GM21529 (cell line): ENCODE measurements around the gene HEATR3.
"Not testable (repeated sequence)": the region's sequence is repeated elsewhere in the genome, so short reads cannot be mapped to it uniquely, and the experiment has no call there.

Experiments used
- ATAC-seq: cut with Tn5 transposase; IDR thresholded peaks from one replicate; pipeline ENCODE4 v1.9.1; 2021; ENCODE audit not compliant: unreplicated experiment

HEATR3 gene

DNA sequence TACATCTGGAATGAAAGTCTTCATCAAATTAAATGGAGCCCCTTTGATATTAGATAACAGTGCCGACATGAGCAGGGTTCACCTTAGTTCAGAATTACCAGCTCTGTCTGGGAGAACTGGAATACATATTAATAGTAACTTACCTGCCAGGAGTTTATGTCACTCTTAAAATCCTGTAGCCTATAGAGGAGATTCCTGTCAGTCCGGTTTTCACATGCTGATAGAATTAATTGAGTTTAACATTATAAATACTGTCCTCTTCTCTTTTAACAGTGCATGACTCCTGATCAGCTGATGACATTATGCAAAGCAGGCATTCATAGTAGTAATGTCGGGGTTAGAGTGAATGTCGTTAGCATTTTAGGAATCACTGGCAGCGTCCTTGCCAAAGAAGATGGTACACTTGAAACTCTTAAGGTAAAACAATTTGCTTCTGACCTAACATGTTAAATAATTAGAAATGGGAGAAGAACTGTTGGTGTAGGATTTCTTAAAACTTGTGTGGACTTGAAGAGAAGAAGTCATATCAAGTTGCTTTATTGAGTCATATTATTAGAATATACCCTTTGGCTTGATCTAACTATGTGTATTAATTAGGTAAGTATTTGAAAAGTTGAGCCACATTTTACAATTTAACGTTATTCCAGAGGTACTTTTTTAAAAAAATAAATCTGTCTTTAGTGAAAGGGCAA lies 34.3 kb downstream of the HEATR3 start:
- no peak for ATAC-seq

DNA sequence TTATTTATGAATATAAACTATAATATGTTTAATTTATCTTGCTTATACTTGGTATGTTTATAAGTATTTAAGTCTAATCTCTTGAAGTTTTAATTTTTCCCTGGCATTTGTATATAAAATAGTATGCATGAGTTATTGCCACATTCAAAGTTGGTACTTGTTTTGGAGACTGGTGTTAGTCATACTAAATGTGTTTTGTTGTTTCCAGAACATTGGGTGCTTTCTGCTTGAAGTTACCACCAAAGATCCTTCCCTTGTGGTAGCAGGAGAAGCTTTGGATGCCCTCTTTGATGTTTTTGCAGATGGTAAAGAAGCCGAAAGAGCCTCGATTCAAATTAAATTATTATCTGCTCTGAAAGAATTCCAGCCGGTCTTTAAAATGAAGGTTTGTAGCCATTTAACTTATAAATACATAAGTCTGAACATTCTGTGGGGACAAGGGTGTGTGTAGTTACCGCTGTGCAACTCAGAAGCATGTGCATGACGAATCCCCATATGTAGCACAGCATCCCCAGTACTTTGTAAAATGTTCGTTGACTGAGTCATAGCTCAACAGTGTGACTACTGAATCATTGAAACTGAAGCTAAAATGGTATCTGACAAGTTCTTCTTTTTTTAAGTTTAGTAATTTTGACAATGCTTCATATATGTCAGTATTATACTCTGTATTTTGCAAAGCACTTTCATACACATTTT lies 36.4 kb downstream of the HEATR3 start:
- peak; percentile 80 for ATAC-seq

DNA sequence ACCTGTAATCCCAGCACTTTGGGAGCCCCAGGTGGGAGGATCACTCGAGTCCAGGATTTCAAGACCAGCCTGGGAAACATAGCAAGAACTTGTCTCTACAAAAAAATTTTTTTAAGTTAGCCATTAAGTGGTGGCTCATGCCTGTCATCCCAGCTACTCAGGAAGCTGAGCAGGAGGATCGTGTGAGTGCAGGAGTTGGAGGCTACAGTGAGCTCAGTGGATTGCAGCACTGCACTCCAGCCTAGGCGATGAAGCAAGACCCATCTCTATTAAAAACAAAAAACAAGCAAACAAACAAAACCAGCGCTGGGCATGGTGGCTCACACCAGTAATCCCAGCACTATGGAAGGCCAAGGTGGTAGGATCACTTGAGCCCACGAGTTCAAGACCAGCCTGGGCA lies 38.0 kb downstream of the HEATR3 start:
- ATAC-seq = no peak

DNA sequence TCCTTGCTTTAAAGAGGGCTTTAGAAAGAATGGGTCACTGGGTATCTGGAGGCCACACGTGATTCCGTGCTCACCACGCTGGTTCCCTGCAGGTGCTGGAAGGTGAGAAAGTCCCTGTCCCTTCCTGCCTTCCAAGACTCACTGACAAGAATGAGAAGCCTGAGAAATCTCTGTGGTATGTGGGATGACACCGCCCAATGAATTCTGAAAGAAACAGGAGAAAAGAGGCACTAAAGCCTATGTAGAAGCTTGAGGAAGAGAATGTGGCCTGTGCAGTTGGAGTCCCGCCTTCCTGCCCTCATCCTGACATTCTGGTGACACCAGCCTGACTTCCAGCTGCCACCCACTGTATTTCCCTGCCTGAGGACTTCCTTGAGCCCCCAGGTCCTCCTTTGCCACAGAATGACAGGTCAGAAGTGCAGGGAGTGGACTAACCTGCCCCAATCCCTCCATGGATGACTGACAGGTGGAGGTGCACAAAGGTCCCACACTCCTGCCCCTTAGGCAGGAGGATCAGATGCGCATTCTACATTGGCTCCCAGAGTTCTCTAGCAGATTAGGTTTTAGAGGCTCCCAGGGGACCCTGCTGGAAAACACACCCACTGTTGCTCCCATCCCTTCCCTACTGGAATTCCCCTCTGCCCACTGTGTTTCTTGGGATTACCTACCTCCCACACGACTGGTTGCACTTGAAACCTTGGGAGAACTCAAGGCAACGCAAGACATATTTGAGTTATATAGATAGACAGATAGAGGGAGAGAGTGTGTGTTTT lies 48.8 kb downstream of the HEATR3 start:
- no peak for ATAC-seq

DNA sequence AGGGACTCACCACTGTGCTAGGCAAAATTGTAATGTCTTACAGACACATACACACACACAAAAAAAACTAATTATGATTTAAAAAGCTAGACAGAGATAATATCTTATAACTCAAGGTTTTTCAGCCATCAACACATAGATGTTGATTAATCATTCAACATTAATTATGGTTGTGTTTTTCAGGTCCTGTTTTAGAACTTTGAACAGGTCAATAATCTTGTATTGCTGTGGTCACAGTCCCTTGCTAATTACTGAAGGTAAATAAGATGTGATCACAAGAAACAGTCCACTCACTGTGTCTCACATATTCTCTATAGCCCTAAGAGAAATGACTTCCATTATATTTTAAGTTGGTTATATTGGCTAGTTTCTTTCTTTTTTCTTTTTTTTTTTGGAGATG lies 54.9 kb downstream of the HEATR3 start:
- no peak for ATAC-seq

DNA sequence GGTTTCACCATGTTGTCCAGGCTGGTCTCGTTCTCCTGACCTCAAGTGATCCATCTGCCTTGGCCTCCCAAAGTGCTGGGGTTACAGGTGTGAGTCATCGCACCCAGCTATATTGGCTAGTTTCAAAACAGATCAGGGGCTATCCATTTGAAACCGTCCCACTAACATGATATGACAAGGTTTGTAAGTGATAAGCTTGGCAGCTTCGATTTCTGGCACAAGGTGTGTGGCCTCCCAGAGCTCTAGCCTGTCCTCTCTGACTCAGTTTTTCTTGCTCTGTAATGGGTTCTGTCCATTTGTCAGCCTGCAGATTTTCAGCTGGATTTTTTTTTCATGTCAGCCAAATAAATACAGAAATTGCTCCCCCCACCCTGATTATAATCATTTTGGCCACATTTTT lies 55.5 kb downstream of the HEATR3 start:
- ATAC-seq = peak; percentile 65

DNA sequence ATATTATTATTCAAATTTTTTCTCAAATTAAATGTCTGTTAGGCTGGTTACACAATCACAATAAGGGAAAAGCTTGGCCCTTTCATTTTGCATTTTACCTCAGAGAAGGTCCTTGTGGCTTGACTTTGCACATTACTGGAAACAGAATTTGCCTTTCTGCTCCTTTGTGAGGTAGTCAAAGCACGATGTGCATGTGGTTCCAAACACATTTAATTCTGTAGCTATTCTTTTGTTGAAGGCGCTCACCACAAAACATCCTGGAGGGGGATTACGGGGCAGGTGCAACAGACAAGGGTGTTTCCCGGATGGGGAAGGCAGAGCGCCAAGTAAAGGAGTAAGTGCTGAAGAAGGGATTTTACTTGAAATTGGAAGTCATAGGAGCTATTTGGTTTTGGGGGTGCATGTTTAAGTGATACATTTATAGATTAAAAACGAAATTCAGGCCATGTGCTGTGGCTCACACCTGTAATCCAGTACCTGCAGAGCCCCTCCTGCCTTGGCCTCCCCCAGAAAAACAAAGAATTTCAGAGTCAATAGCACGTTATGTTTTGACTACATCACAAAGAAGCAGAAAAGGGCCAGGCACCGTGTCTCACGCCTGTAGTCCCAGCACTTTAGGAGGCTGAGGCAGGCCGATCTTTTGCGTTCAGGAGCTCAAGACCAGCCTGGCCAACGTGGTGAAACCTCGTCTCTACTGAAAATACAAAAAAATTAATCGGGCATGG lies 56.1 kb downstream of the HEATR3 start:
- ATAC-seq = peak; percentile 63

DNA sequence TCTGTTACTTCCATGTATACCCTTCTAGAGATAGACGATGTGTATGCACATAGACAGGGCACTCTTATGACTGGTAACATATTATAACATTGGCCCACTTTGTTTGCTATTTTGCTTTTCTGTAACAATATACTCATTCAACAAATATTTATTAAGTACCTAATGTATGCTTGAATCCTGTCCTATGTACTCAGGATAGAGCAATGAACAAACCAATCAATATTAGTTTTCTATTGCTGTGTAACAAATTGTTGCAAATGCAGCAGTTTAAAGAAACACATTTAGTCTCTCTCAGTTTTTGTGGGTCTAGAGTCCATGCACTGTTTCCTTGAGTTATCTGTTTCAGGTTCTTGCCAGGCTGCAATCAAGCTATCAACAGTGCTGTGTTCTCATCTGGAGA lies 57.6 kb downstream of the HEATR3 start:
- ATAC-seq = no peak

DNA sequence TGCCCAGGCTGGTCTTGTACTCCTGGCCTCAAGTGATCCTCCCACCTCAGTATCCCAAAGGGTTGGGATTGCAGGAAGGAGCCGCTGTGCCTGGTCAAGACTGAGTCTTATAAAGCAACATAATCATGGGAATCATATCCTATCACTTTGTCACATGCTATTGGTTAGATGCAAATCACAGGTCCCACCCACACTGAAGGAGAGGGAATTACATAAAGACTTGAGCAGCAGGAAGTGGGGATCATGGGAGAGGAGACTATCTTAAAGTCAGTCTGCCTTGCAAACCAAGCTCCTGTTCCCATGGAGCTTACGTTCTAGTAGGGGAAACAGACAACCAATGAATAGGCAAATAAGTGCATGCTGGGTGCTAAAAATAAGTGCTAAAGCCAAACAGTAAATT lies 59.0 kb downstream of the HEATR3 start:
- no peak for ATAC-seq

DNA sequence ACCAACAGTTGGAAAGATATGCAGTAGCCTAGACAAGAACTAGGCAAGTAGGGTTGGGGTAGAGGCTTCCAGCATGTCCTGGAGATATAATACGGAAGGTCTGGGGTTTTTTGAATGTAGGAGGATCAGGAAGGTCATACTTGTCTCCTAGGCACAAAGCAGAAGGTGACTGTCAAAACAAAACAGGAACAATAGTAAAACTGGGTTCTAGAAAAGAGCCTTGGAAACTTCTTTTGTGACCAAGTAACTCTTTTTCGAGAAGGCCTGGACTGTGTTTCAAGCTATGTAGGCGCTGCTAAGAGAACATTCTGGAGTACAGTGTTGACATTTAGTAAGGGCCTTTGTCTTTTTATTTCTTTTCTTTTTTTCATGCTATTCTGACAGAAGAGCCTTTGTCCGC lies 60.4 kb downstream of the HEATR3 start:
- no peak for ATAC-seq

DNA sequence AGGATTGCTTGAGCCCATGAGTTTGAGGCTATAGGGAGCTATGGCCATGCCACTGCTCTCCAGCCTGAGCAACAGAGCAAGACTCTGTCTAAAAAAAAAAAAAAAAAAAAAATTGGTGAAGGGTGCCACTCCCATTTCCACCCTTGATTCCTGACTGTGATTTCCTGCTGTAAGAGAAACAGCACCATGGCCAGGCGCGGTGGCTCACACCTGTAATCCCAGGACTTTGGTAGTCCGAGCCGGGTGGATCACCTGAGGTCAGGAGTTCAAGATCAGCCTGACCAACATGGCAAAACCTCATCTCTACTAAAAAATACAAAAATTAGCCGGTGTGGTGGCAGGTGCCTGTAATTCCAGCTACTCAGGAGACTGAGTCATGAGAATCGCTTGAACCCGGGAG lies 66.8 kb downstream of the HEATR3 start:
- not testable (repeated sequence) for ATAC-seq

DNA sequence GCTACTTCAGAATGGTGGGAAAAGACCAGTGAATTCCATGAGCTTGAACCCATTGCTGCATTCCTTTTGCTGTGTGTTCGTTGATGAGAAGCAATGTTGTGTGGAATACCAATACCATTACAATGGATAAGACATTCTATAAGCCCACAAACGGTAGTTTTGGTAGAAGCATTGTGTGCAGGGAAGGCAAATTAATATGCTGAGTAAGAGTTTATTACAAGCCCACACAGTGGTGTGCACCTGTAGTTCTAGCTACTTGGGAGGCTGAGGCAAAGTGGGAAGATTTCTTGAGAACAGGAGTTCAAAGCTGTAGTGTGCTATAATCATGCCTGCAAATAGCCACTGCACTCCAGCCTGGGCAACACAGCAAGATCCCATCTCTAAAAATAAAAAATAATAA lies 67.4 kb downstream of the HEATR3 start:
- ATAC-seq = no peak

DNA sequence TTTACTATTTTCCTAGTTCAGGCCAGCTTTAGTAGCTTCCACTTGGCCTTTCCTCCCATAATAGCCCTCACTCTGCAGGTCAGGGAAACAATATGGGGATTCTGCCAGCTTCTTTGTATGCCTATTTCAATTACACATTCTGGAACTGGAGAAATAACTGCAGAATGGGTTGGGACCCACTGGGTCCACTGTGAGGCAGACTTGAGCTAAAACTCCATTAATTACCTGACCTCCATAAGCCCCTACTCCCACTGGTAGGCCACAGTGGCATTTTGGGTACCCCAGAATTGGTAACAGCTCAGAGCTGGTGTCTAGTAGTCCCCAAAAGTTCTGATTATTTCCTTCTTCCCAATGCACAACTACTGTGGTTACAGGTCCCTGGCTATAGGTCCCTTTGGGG lies 70.6 kb downstream of the HEATR3 start:
- no peak for ATAC-seq

DNA sequence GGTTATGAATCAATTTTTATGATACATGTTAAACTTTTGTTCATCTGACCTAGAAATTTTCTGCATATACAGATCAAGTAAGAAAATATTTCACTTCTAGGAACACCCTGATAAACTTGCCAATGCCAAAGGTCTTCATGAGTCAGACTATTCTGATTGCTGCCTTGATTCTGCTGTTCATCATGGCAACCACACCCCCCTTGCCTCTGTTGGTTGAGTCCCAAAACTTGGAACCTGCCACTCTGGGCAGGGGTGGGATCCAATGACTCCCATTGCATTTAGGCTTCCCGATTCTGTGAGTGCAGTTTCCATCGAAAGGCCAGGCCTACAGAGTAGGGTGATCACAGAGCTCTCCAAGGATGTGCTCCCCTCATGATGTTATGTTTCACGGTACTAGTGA lies 71.5 kb downstream of the HEATR3 start:
- ATAC-seq = no peak

DNA sequence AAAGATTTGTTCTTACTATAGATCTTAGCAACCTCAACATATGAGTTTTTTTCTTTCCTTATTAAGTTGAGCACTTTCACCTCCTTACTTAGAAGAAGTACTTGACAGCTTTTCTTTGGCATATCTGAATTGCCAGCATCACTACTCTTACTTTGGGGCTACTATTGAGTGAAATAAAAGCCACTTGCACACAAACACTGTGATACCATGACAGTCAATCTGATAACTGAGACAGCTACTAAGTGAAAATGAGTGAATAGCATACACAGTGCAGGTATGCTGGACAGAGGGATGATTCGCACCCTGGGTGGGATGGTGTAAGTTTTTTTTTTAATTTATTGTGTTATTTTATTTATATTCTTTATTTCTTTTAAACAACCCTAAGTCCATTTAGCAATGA lies 73.8 kb downstream of the HEATR3 start:
- no peak for ATAC-seq

DNA sequence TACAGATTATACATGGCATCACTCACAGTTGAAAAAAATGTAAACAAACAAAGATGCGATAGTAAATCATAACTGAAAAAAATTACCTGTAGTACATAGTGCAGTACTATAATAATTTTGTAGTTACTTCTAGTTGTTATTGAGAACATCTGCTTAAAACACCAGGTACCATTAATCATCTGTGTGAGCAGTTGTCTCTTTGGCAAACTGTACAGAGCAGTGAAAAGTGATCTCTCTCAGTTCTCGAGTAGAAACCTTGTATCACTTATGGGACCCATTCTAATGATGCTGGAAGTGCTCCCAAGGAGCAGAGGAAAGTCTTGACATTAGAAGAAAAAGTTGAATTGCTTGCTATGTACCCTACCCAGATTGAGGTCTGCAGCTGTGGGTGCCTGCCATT lies 78.4 kb downstream of the HEATR3 start:
- ATAC-seq = no peak

DNA sequence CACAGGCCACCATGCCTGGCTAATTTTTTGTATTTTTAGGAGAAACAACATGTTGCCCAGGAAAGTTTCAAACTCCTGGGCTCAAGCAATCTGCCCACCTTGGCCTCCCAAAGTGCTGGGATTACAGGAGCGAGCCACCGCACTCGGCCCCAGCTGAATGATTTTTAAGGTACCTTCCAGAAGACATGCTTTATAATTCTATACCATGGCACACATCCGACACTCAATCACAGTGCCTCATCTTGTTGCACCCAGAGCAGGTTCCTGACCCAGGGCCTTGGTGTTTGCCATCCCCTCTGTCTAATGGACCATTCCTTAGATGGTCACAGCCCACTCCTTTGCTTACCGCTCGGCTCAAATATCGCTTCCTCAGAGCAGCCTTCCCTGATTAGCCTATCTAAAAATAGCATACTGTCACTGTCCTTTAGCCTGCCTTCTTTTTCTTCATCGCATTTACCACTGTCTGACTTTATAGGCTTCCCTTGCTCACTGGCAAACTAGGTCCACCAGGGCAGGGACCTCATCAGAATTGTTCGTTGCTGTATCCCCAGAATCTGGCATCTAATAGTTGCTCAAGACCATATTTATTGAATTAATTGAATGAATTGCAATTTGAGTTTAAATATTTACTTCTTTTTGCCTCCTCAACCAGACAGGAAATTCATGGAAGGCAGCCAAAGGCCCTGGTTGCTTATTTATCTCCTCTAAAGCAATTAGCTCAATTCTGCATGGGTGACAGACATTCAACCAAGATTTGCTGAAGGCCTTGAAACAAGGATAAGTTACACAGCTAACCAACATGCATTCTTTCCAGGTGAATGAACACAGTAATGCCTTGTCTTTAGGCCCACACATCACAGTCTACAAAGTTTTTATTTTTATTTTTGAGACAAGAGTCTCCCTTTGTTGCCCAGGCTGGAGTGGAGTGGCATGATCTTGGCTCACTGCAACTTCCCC lies 81.0 kb downstream of the HEATR3 start:
- no peak for ATAC-seq

DNA sequence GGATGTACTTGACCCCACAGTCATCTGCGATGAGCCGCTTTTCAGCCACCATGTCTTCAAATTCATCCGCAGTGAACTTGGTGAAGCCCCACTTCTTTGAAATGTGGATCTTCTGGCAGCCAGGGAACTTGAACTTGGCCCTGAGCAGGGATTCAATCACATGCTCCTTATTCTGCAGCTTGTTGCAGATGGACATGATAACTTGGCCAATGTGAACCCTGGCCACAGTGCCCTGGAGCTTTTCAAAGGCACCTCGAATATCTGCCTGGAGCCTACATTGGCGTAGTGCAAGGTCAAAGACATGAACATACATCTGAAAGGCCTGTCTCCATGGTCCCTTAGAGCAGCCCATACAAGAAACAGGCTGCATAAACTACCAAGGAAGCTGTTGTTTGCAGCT lies 85.6 kb downstream of the HEATR3 start:
- ATAC-seq = no peak

DNA sequence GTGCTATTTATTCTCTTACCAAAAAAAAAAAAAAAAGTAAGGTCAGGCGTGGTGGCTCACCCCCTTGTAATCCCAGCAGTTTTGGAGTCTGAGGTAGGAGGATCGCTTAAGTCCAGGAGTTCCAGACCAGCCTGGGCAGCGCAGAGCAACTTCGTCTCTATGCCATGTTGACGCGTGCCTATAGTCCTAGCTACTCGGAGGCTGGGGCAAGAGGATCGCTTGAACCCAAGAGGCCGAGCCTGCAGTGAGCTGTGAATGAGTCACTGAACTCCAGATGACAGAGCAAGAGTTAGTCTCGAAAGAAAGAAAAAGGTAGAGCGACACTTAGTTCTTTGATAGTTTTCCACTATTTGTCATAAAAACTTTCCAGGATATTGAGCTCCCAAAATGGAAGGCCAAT lies 86.0 kb downstream of the HEATR3 start:
- no peak for ATAC-seq

DNA sequence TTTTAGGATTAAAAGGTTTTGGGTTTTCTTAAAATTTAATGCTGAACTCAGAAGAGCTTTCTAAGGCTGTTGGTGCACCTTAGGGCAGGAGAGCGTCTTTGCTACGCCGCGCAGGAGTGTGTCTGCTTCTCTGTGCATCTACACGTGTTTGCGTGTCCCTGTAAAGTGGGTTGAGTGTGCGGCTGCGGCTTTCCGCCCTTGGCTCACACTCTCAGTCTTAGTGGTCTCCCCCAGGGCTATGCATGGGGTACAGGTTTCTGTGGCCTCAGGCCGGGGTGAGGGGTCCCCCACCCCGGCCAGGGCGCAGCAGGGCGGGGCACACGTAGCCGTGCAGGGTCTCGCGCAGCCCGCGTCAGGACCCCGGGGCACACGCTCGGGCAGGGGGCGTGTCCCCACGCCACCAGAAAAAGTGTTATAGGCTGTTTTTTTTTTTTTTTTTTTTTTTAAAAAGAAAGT lies 86.6 kb downstream of the HEATR3 start:
- peak; percentile 56 for ATAC-seq
